ENCODE results near the gene PLS1.

Gene PLS1

GRCh38 chr3:142663865-142664264, 67.7 kb downstream of the PLS1 start:
- H3K27ac ChIP-seq (ENCODE audit: low read length), result no peak overlapping the region
- no peaks in the 10 kb centered on the region for H3K36me3 ChIP-seq (ENCODE audit: insufficient read depth, low read depth, low read length)
- no peaks in the 10 kb centered on the region for H3K9me3 ChIP-seq (ENCODE audit: insufficient read depth, low read depth, low read length)
- no peak overlapping the region for H3K4me3 ChIP-seq (ENCODE audit: low read length)
- no peaks in the 10 kb centered on the region for H3K27me3 ChIP-seq (ENCODE audit: insufficient read depth, low read length)
- H3K9ac ChIP-seq (ENCODE audit: low read depth, low read length), result no peak overlapping the region
- H3K4me1 ChIP-seq (ENCODE audit: insufficient read depth, low read length), result peaks cover 25% of the 10 kb centered on the region; the same call in 1 of the 2 replicates

GRCh38 chr3:142664311-142664710, 68.1 kb downstream of the PLS1 start:
- H3K27me3 ChIP-seq (ENCODE audit: insufficient read depth, low read length), result no peaks in the 10 kb centered on the region
- H3K9me3 ChIP-seq (ENCODE audit: insufficient read depth, low read depth, low read length), result no peaks in the 10 kb centered on the region
- H3K4me3 ChIP-seq (ENCODE audit: low read length), result no peak overlapping the region
- no peak overlapping the region for H3K9ac ChIP-seq (ENCODE audit: low read depth, low read length)
- H3K27ac ChIP-seq (ENCODE audit: low read length), result no peak overlapping the region
- H3K36me3 ChIP-seq (ENCODE audit: insufficient read depth, low read depth, low read length), result no peaks in the 10 kb centered on the region
- peaks cover 25% of the 10 kb centered on the region; the same call in 1 of the 2 replicates for H3K4me1 ChIP-seq (ENCODE audit: insufficient read depth, low read length)

GRCh38 chr3:142664819-142665218, 68.6 kb downstream of the PLS1 start:
- no peak overlapping the region for H3K27ac ChIP-seq (ENCODE audit: low read length)
- no peak overlapping the region for H3K9ac ChIP-seq (ENCODE audit: low read depth, low read length)
- H3K4me3 ChIP-seq (ENCODE audit: low read length), result no peak overlapping the region
- no peaks in the 10 kb centered on the region for H3K9me3 ChIP-seq (ENCODE audit: insufficient read depth, low read depth, low read length)
- H3K4me1 ChIP-seq (ENCODE audit: insufficient read depth, low read length), result peaks cover 25% of the 10 kb centered on the region; the same call in 1 of the 2 replicates
- no peaks in the 10 kb centered on the region for H3K27me3 ChIP-seq (ENCODE audit: insufficient read depth, low read length)
- no peaks in the 10 kb centered on the region for H3K36me3 ChIP-seq (ENCODE audit: insufficient read depth, low read depth, low read length)

- Histone ChIP-seq H3K4me1 (ENCODE audit: insufficient read depth, low read length) (peaks cover 14% of the 10 kb centered on the region; the same call in 1 of the 2 replicates), H3K27ac (ENCODE audit: low read length) (no peak overlapping the region), H3K9ac (ENCODE audit: low read depth, low read length) (no peak overlapping the region), H3K27me3 (ENCODE audit: insufficient read depth, low read length) (no peaks in the 10 kb centered on the region), H3K36me3 (ENCODE audit: insufficient read depth, low read depth, low read length) (no peaks in the 10 kb centered on the region; the same call in 1 of the 2 replicates), H3K4me3 (ENCODE audit: low read length) (no peak overlapping the region), H3K9me3 (ENCODE audit: insufficient read depth, low read depth, low read length) (no peaks in the 10 kb centered on the region)
Observed at GRCh38 chr3:142670120-142670519, 73.9 kb downstream of the PLS1 start.

- H3K4me3 ChIP-seq (ENCODE audit: low read length), result no peak overlapping the region
- no peaks in the 10 kb centered on the region; the same call in 1 of the 2 replicates for H3K36me3 ChIP-seq (ENCODE audit: insufficient read depth, low read depth, low read length)
- no peaks in the 10 kb centered on the region for H3K9me3 ChIP-seq (ENCODE audit: insufficient read depth, low read depth, low read length)
- no peaks in the 10 kb centered on the region for H3K4me1 ChIP-seq (ENCODE audit: insufficient read depth, low read length)
- H3K27me3 ChIP-seq (ENCODE audit: insufficient read depth, low read length), result no peaks in the 10 kb centered on the region
- H3K27ac ChIP-seq (ENCODE audit: low read length), result no peak overlapping the region
- no peak overlapping the region for H3K9ac ChIP-seq (ENCODE audit: low read depth, low read length)
Observed at GRCh38 chr3:142676151-142676550, 80.0 kb downstream of the PLS1 start.

- H3K36me3 ChIP-seq (ENCODE audit: insufficient read depth, low read depth, low read length), result no peaks in the 10 kb centered on the region
- H3K9ac ChIP-seq (ENCODE audit: low read depth, low read length), result no peak overlapping the region
- no peaks in the 10 kb centered on the region for H3K27me3 ChIP-seq (ENCODE audit: insufficient read depth, low read length)
- H3K9me3 ChIP-seq (ENCODE audit: insufficient read depth, low read depth, low read length), result no peaks in the 10 kb centered on the region
- no peak overlapping the region for H3K4me3 ChIP-seq (ENCODE audit: low read length)
- H3K4me1 ChIP-seq (ENCODE audit: insufficient read depth, low read length), result no peaks in the 10 kb centered on the region
- no peak overlapping the region for H3K27ac ChIP-seq (ENCODE audit: low read length)
Observed at GRCh38 chr3:142680710-142681109, 84.5 kb downstream of the PLS1 start.

- Histone ChIP-seq H3K4me1 (ENCODE audit: insufficient read depth, low read length) (no peaks in the 10 kb centered on the region), H3K9me3 (ENCODE audit: insufficient read depth, low read depth, low read length) (no peaks in the 10 kb centered on the region)
Observed at GRCh38 chr3:142690613-142691012, 94.4 kb downstream of the PLS1 start.

GRCh38 chr3:142691527-142691926, 95.3 kb downstream of the PLS1 start:
- Histone ChIP-seq H3K27me3 (ENCODE audit: insufficient read depth, low read length) (no peaks in the 10 kb centered on the region), H3K27ac (ENCODE audit: low read length) (no peak overlapping the region), H3K4me3 (ENCODE audit: low read length) (no peak overlapping the region), H3K9me3 (ENCODE audit: insufficient read depth, low read depth, low read length) (no peaks in the 10 kb centered on the region), H3K4me1 (ENCODE audit: insufficient read depth, low read length) (no peaks in the 10 kb centered on the region), H3K9ac (ENCODE audit: low read depth, low read length) (no peak overlapping the region), H3K36me3 (ENCODE audit: insufficient read depth, low read depth, low read length) (0 out of 2 replicates have a peak, but pooled peaks cover 12% of the 10 kb centered on the region)

More at GRCh38 chr3:142690613-142691012, 94.4 kb downstream of the PLS1 start:
- H3K36me3 ChIP-seq (ENCODE audit: insufficient read depth, low read depth, low read length), result 0 out of 2 replicates have a peak, but pooled peaks cover 13% of the 10 kb centered on the region
- H3K4me3 ChIP-seq (ENCODE audit: low read length), result no peak overlapping the region
- no peak overlapping the region for H3K9ac ChIP-seq (ENCODE audit: low read depth, low read length)
- no peak overlapping the region for H3K27ac ChIP-seq (ENCODE audit: low read length)
- no peaks in the 10 kb centered on the region for H3K27me3 ChIP-seq (ENCODE audit: insufficient read depth, low read length)

GRCh38 chr3:142693136-142693853, 97.1 kb downstream of the PLS1 start:
- H3K27me3 ChIP-seq (ENCODE audit: insufficient read depth, low read length), result no peaks in the 10 kb centered on the region
- H3K4me3 ChIP-seq (ENCODE audit: low read length), result no peak overlapping the region
- 0 out of 2 replicates have a peak, but pooled peaks cover 5% of the 10 kb centered on the region for H3K36me3 ChIP-seq (ENCODE audit: insufficient read depth, low read depth, low read length)
- no peak overlapping the region for H3K27ac ChIP-seq (ENCODE audit: low read length)
- no peaks in the 10 kb centered on the region for H3K9me3 ChIP-seq (ENCODE audit: insufficient read depth, low read depth, low read length)
- no peak overlapping the region for H3K9ac ChIP-seq (ENCODE audit: low read depth, low read length)
- H3K4me1 ChIP-seq (ENCODE audit: insufficient read depth, low read length), result no peaks in the 10 kb centered on the region

GRCh38 chr3:142694225-142694624, 98.0 kb downstream of the PLS1 start:
- Histone ChIP-seq H3K9ac (ENCODE audit: low read depth, low read length) (no peak overlapping the region), H3K27ac (ENCODE audit: low read length) (no peak overlapping the region), H3K9me3 (ENCODE audit: insufficient read depth, low read depth, low read length) (no peaks in the 10 kb centered on the region), H3K36me3 (ENCODE audit: insufficient read depth, low read depth, low read length) (no peaks in the 10 kb centered on the region), H3K4me1 (ENCODE audit: insufficient read depth, low read length) (no peaks in the 10 kb centered on the region), H3K27me3 (ENCODE audit: insufficient read depth, low read length) (no peaks in the 10 kb centered on the region), H3K4me3 (ENCODE audit: low read length) (no peak overlapping the region)

GRCh38 chr3:142705198-142705597, 109.0 kb downstream of the PLS1 start:
- Histone ChIP-seq H3K9ac (ENCODE audit: low read depth, low read length) (no peak overlapping the region), H3K4me1 (ENCODE audit: insufficient read depth, low read length) (no peaks in the 10 kb centered on the region), H3K27ac (ENCODE audit: low read length) (no peak overlapping the region), H3K9me3 (ENCODE audit: insufficient read depth, low read depth, low read length) (no peaks in the 10 kb centered on the region), H3K36me3 (ENCODE audit: insufficient read depth, low read depth, low read length) (no peaks in the 10 kb centered on the region), H3K27me3 (ENCODE audit: insufficient read depth, low read length) (no peaks in the 10 kb centered on the region), H3K4me3 (ENCODE audit: low read length) (no peak overlapping the region)
